Chondrocyte (in vitro differentiated cells): Measurements from ENCODE around the gene ARMC9. TPM values are rescaled to one million over a fixed set of nuclear protein-coding genes. Genes with fewer than 3 reads are reported as not detected.

Experiments
- DNase-seq: peaks from one replicate; pipeline ENCODE4 v3.0.0; 2021; ENCODE audit warnings: mixed read lengths, low spot score
- H3K27ac Mint-ChIP-seq: one replicate; pipeline ENCODE4 v1.8.0; 2021; ENCODE audit warnings: mild to moderate bottlenecking, moderate library complexity, mixed read lengths; ENCODE audit not compliant: unreplicated experiment
- H3K27me3 Mint-ChIP-seq: 2 replicates; pipeline ENCODE4 v1.8.0; 2021; ENCODE audit warnings: low read depth, mixed read lengths
- H3K36me3 Mint-ChIP-seq: 2 replicates; pipeline ENCODE4 v1.8.0; 2021; ENCODE audit warnings: low read depth, mixed read lengths
- H3K4me1 Mint-ChIP-seq: 2 replicates; pipeline ENCODE4 v1.8.0; 2021; ENCODE audit warnings: low read depth, mild to moderate bottlenecking, mixed read lengths
- H3K4me3 Mint-ChIP-seq: one replicate; pipeline ENCODE4 v1.8.0; 2021; ENCODE audit warnings: mild to moderate bottlenecking, moderate library complexity, mixed read lengths; ENCODE audit not compliant: unreplicated experiment
- H3K9me3 Mint-ChIP-seq: 2 replicates; pipeline ENCODE4 v1.8.0; 2021; ENCODE audit warnings: low read depth, mixed read lengths
- CTCF ChIP-seq: fragments of 200-600 bp; sonication (generic); IDR thresholded peaks from 2 replicates; pipeline ENCODE4 v1.5.0; 2021; ENCODE audit warnings: antibody characterized with exemption, mild to moderate bottlenecking, moderate library complexity
- total RNA-seq: library from RNA; stranded (reverse); gene quantifications from 3 replicates; pipeline ENCODE4 v1.2.1, GENCODE V29; 2021

ARMC9 gene
- total RNA-seq, 1 donor from 2014 or later = 188 TPM

GRCh38 chr2:231187736-231188505 lies 10.5 kb upstream of the ARMC9 start:
- Mint-ChIP-seq H3K4me1 (peaks cover 72% of the 10 kb centered on the region), H3K36me3 (no peaks in the 10 kb centered on the region), H3K27me3 (no peaks in the 10 kb centered on the region), H3K27ac (peak overlapping the region; percentile 97), H3K4me3 (no peak overlapping the region), H3K9me3 (no peaks in the 10 kb centered on the region)
- no peak for TF ChIP-seq CTCF
- no peak for DNase-seq

- no peak for DNase-seq
- Mint-ChIP-seq H3K27me3 (no peaks in the 10 kb centered on the region), H3K36me3 (no peaks in the 10 kb centered on the region), H3K27ac (peak overlapping the region; percentile 97), H3K4me1 (peaks cover 77% of the 10 kb centered on the region), H3K4me3 (no peak overlapping the region), H3K9me3 (no peaks in the 10 kb centered on the region)
- no peak for TF ChIP-seq CTCF
Measured at GRCh38 chr2:231188506-231189170, 9.8 kb upstream of the ARMC9 start.

GRCh38 chr2:231189171-231189530 lies 9.3 kb upstream of the ARMC9 start:
- no peak overlapping the region for H3K4me3 Mint-ChIP-seq
- H3K9me3 Mint-ChIP-seq = no peaks in the 10 kb centered on the region
- no peaks in the 10 kb centered on the region for H3K36me3 Mint-ChIP-seq
- H3K27me3 Mint-ChIP-seq = no peaks in the 10 kb centered on the region
- H3K4me1 Mint-ChIP-seq = peaks cover 77% of the 10 kb centered on the region
- DNase-seq = no peak
- H3K27ac Mint-ChIP-seq = peak overlapping the region; percentile 97
- TF ChIP-seq CTCF = no peak

GRCh38 chr2:231189571-231190495 lies 8.6 kb upstream of the ARMC9 start:
- peak overlapping the region; percentile 59 for H3K4me3 Mint-ChIP-seq
- peak overlapping the region; percentile 97 for H3K27ac Mint-ChIP-seq
- DNase-seq = no peak
- H3K9me3 Mint-ChIP-seq = no peaks in the 10 kb centered on the region
- peaks cover 77% of the 10 kb centered on the region for H3K4me1 Mint-ChIP-seq
- no peaks in the 10 kb centered on the region for H3K36me3 Mint-ChIP-seq
- no peak for TF ChIP-seq CTCF
- no peaks in the 10 kb centered on the region for H3K27me3 Mint-ChIP-seq
